Superior temporal gyrus (tissue), 1 donor: ENCODE measurements around the gene MGAT2.
"Not testable (repeated sequence)": the region's sequence is repeated elsewhere in the genome, so short reads cannot be mapped to it uniquely, and the experiment has no call there.

ENCODE experiments used
- DNase-seq: peaks from one replicate; pipeline ENCODE4 v3.0.0-alpha.2; 2016; ENCODE audit errors: extremely low spot score

Gene MGAT2

GRCh38 chr14:49612251-49612650, 8.3 kb upstream of the MGAT2 start:
- DNase-seq, result no peak

GRCh38 chr14:49612671-49613070, 7.9 kb upstream of the MGAT2 start:
- no peak for DNase-seq

- DNase-seq, result no peak
Observed at GRCh38 chr14:49614196-49614595, 6.4 kb upstream of the MGAT2 start.

GRCh38 chr14:49615776-49616175, 4.8 kb upstream of the MGAT2 start:
- no peak for DNase-seq

GRCh38 chr14:49617852-49618519, 2.6 kb upstream of the MGAT2 start:
- no peak for DNase-seq

- not testable (repeated sequence) for DNase-seq
Observed at GRCh38 chr14:49619273-49619672, 1.3 kb upstream of the MGAT2 start.

- no peak for DNase-seq
Observed at GRCh38 chr14:49619730-49620129, 869 bp upstream of the MGAT2 start.

- DNase-seq, result no peak
Observed at GRCh38 chr14:49621114-49621881, 699 bp downstream of the MGAT2 start.

GRCh38 chr14:49622022-49622607, 1.5 kb downstream of the MGAT2 start:
- DNase-seq, result peak; percentile 33

GRCh38 chr14:49623387-49623786, 2.8 kb downstream of the MGAT2 start:
- no peak for DNase-seq

- DNase-seq, result no peak
Observed at GRCh38 chr14:49623941-49624839, 3.6 kb downstream of the MGAT2 start.

- peak; percentile 94 for DNase-seq
Observed at GRCh38 chr14:49633640-49634546, 13.3 kb downstream of the MGAT2 start.

- peak; percentile 40 for DNase-seq
Observed at GRCh38 chr14:49634547-49635334, 14.1 kb downstream of the MGAT2 start, which contains the start of gene DNAAF2. TSS of gene DNAAF2 (minus strand) at chr14:49635244. CDS start at chr14:49635149, 95 bp downstream.

- no peak for DNase-seq
Observed at GRCh38 chr14:49636866-49637265, 16.3 kb downstream of the MGAT2 start.

GRCh38 chr14:49637534-49638078, 17.0 kb downstream of the MGAT2 start:
- DNase-seq, result no peak

GRCh38 chr14:49640540-49641417, 20.2 kb downstream of the MGAT2 start:
- no peak for DNase-seq

GRCh38 chr14:49641697-49642129, 21.1 kb downstream of the MGAT2 start:
- peak; percentile 58 for DNase-seq

GRCh38 chr14:49642163-49642562, 21.6 kb downstream of the MGAT2 start:
- DNase-seq, result no peak

- no peak for DNase-seq
Observed at GRCh38 chr14:49653508-49653907, 32.9 kb downstream of the MGAT2 start.
